K562 (cell line): ENCODE results near the gene FBXW8. TPM values are rescaled to one million over a fixed set of nuclear protein-coding genes. Genes with fewer than 3 reads are reported as not detected.

ENCODE experiments used
- ATAC-seq: fragments of 200-7000 bp; cut with Tn5 transposase; 3 replicates; pipeline ENCODE4 v1.9.1; 2020; ENCODE audit warnings: moderate library complexity
- BruUV-seq: library from RNA; stranded (reverse); fragments of 400-500 nt; replicated peaks from 2 replicates; lab custom pipeline; 2021; lab: Mats Ljungman, UMichigan
- CTCF ChIA-PET: fragments of 300-600 bp; formaldehyde crosslinking; extraction: SDS; loops from one replicate; lab custom pipeline; 2021; ENCODE audit warnings: low intra/inter-chr PET ratio; lab: Yijun Ruan, JAX
- POLR2A ChIA-PET: fragments of 300-600, 350-650 bp; sonication (Branson Sonifier 250); formaldehyde crosslinking; extraction: SDS; loops from one replicate; lab custom pipeline; 2021; ENCODE audit warnings: antibody characterized with exemption, inconsistent platforms; lab: Yijun Ruan, JAX
- DNase-seq, 4 experiments: peaks; one replicate each; pipeline versions ENCODE4 v3.0.0 to v3.0.0-alpha.2; 2011 to 2018; ENCODE audit warnings: low spot score in 3 of 4, mixed read lengths in 3 of 4; ENCODE audit errors: extremely low read depth in 1 of 4
- FAIRE-seq: peaks from 2 replicates; lab custom pipeline; 2011; peaks lifted over from hg19 to GRCh38; lab: Jason Lieb, UNC
- H2AFZ ChIP-seq: 2 replicates; pipeline ENCODE4 v1.6.0; 2011; ENCODE audit warnings: low read depth, low read length, control low read depth, inconsistent platforms
- H3K27ac ChIP-seq: fragments of 200-600 bp; 3 replicates; pipeline ENCODE4 v1.8.0; 2011; ENCODE audit warnings: low read depth, mild to moderate bottlenecking, control low read depth, inconsistent platforms, low read length, moderate library complexity, mixed read lengths; ENCODE audit errors: extremely low read depth
- H3K27me3 ChIP-seq, 2 experiments: fragments of 300-600 bp in 1 of 2; 2 replicates in 1 of 2; 3 replicates in 1 of 2; pipeline versions ENCODE4 v1.6.0 to v1.8.0; 2011; ENCODE audit warnings: inconsistent platforms in 2 of 2, low read length in 2 of 2, mild to moderate bottlenecking in 1 of 2, mixed read lengths in 1 of 2, moderate library complexity in 1 of 2; ENCODE audit not compliant: control insufficient read depth in 2 of 2, insufficient read depth in 2 of 2
- H3K36me3 ChIP-seq: fragments of 300-600 bp; 3 replicates; pipeline ENCODE4 v1.8.0; 2011; ENCODE audit warnings: mild to moderate bottlenecking, low read length, inconsistent platforms; ENCODE audit not compliant: control insufficient read depth, insufficient read depth
- H3K4me1 ChIP-seq, 2 experiments: fragments of 200-600 bp in 1 of 2; replicated peaks in 1 of 2; 2 replicates in 1 of 2; 3 replicates in 1 of 2; pipeline versions ENCODE4 v1.5.1 to v1.8.0; 2011; ENCODE audit warnings: inconsistent platforms in 2 of 2, low read length in 2 of 2, mild to moderate bottlenecking in 1 of 2, mixed read lengths in 1 of 2, moderate library complexity in 1 of 2; ENCODE audit not compliant: control insufficient read depth in 2 of 2, insufficient read depth in 2 of 2
- H3K4me2 ChIP-seq: 2 replicates; pipeline ENCODE4 v1.6.1; 2011; ENCODE audit warnings: low read length, control low read depth, inconsistent platforms, mixed read lengths; ENCODE audit not compliant: insufficient read depth
- H3K4me3 ChIP-seq: fragments of 200-600 bp; sonication (generic), shearing (Covaris generic); 2 replicates; pipeline ENCODE4 v1.5.1; 2016; ENCODE audit warnings: control low read depth, inconsistent platforms
- H3K79me2 ChIP-seq: fragments of 200-600 bp; 3 replicates; pipeline ENCODE4 v1.8.0; 2011; ENCODE audit warnings: low read length, inconsistent platforms; ENCODE audit not compliant: control insufficient read depth, insufficient read depth
- H3K9ac ChIP-seq, 2 experiments: 2 replicates each; pipeline versions ENCODE4 v1.6.0 to v1.6.1; 2011; ENCODE audit warnings: low read depth in 2 of 2, low read length in 2 of 2, control low read depth in 1 of 2, inconsistent platforms in 1 of 2, mild to moderate bottlenecking in 1 of 2, mixed read lengths in 1 of 2; ENCODE audit not compliant: insufficient read depth in 1 of 2
- H3K9me1 ChIP-seq: one replicate; pipeline ENCODE4 v1.6.0; 2011; ENCODE audit warnings: inconsistent platforms, mild to moderate bottlenecking, low read length, moderate library complexity; ENCODE audit not compliant: control insufficient read depth, insufficient read depth
- H3K9me3 ChIP-seq: replicated peaks from 2 replicates; pipeline ENCODE4 v1.5.1; 2011; ENCODE audit warnings: low read depth, low read length, inconsistent platforms; ENCODE audit not compliant: control insufficient read depth, insufficient read depth
- H4K20me1 ChIP-seq: replicated peaks from 2 replicates; pipeline ENCODE4 v1.6.1; 2011; ENCODE audit warnings: low read length, inconsistent platforms, mixed read lengths; ENCODE audit not compliant: control insufficient read depth, insufficient read depth
- PRDM10 ChIP-seq: fragments of 450-650 bp; IDR thresholded peaks from 2 replicates; pipeline ENCODE4 v1.6.1; 2018; ENCODE audit not compliant: partially characterized antibody
- RBM34 ChIP-seq: fragments of 200-400 bp; formaldehyde crosslinking; IDR thresholded peaks from 2 replicates; pipeline ENCODE4 v1.6.1; 2018; ENCODE audit warnings: low read length, borderline replicate concordance; ENCODE audit not compliant: insufficient read depth
- WGBS: fragments of 100-300 bp; shearing (Covaris generic); methylation state at CpG from one replicate; pipeline ENCODE4 v1.1.6; 2016; ENCODE audit warnings: low coverage, mixed read lengths; ENCODE audit not compliant: insufficient coverage; ENCODE audit errors: missing lambda C conversion rate; 5-methylcytosine and 5-hydroxymethylcytosine counted together
- in situ Hi-C: fragments of 300-500 bp; cut with MboI; formaldehyde crosslinking; loops from 4 replicates; pipeline ENCODE4 v1.15.0; 2018; ENCODE audit warnings: inconsistent platforms, mixed read lengths
- intact Hi-C: fragments of 100-400 bp; cut with micrococcal nuclease; formaldehyde crosslinking; loops from 2 replicates; pipeline ENCODE4 v1.14.2; 2022
- polyA plus RNA-seq, 8 experiments: library from polyadenylated mRNA; depleted of rRNA in 4 of 8; stranded (reverse) in 5 of 8; unstranded in 3 of 8; fragments of >200 nt; fragmentation: Nextera tagmentation in 2 of 8; fragmentation: Illumina TruSeq in 1 of 8; extraction: Ambion mirVana in 2 of 8; extraction: Trizol in 1 of 8; gene quantifications; 2 replicates each; pipeline versions ENCODE4 v1.2.1 to v1.2.3, GENCODE V29; 2011 to 2014; ENCODE audit warnings: inconsistent platforms in 1 of 8, missing spikeins in 1 of 8
- total RNA-seq, 7 experiments: library from RNA; depleted of rRNA in 6 of 7; stranded (reverse); fragments of >200 nt in 6 of 7; fragmentation: Illumina TruSeq in 2 of 7; extraction: Trizol in 2 of 7; gene quantifications; 2 replicates each; pipeline versions ENCODE4 v1.2.1 to v1.2.3, GENCODE V29; 2011 to 2021; ENCODE audit warnings: low replicate concordance in 1 of 7

FBXW8 gene
- total and polyA plus RNA-seq, 9 of the 15 experiments (the other 6 are each of a cell fraction or from before 2014, with no cell fraction given) = 0.58 to 8.3 (median 4.4) TPM

GRCh38 chr12:116926283-116927243 lies 15.8 kb downstream of the FBXW8 start (continued):
- no peak for TF ChIP-seq PRDM10
- TF ChIP-seq, all 486 proteins: peak for 0

GRCh38 chr12:116927244-116927940 lies 16.6 kb downstream of the FBXW8 start:
- no peaks in the 10 kb centered on the region for H4K20me1 ChIP-seq
- no peak for TF ChIP-seq RBM34
- no peak overlapping the region for H3K9ac ChIP-seq
- no TSS peak for BruUV-seq
- no peak overlapping the region for H3K27ac ChIP-seq
- H3K4me1 ChIP-seq = peaks cover 0 to 9% of the 10 kb centered on the region in 2 experiments; a peak in 3 of 5 replicates
- H2AFZ ChIP-seq = no peak overlapping the region
- ChIA-PET POLR2A (interaction anchor here (0.9 to 1.1 kb wide), 3 partner anchors 8 to 13 kb away, joined by 3 to 4 read pairs (median 3); no protein-coding TSS in a partner anchor), CTCF (no interaction called here)
- in situ Hi-C loops (no loop called here), intact Hi-C loops (no loop called here)
- H3K27me3 ChIP-seq = no peaks in the 10 kb centered on the region
- 59% methylated on average over 9 of the region's 9 CpGs for WGBS
- H3K79me2 ChIP-seq = no peaks in the 10 kb centered on the region
- H3K4me2 ChIP-seq = no peak overlapping the region
- H3K9me3 ChIP-seq = no peaks in the 10 kb centered on the region
- H3K9me1 ChIP-seq = no peaks in the 10 kb centered on the region
- H3K4me3 ChIP-seq = no peak overlapping the region
- H3K36me3 ChIP-seq = peaks cover 12% of the 10 kb centered on the region; the same call in 2 of the 3 replicates
- FAIRE-seq (no peak), ATAC-seq (no peak), DNase-seq (no peak)
